Measurements from ENCODE around the gene CHI3L2. TPM values are rescaled to one million over a fixed set of nuclear protein-coding genes. Genes with fewer than 3 reads are reported as not detected.

Gene CHI3L2
- total RNA-seq, 1 donor from 2014 or later, result not detected

- H3K4me3 Mint-ChIP-seq (ENCODE audit: unreplicated experiment), result no peak overlapping the region
- no peaks in the 10 kb centered on the region for H3K36me3 Mint-ChIP-seq (ENCODE audit: unreplicated experiment)
- peaks cover 8% of the 10 kb centered on the region for H3K27me3 Mint-ChIP-seq (ENCODE audit: unreplicated experiment)
- TF ChIP-seq, protein P1, sequence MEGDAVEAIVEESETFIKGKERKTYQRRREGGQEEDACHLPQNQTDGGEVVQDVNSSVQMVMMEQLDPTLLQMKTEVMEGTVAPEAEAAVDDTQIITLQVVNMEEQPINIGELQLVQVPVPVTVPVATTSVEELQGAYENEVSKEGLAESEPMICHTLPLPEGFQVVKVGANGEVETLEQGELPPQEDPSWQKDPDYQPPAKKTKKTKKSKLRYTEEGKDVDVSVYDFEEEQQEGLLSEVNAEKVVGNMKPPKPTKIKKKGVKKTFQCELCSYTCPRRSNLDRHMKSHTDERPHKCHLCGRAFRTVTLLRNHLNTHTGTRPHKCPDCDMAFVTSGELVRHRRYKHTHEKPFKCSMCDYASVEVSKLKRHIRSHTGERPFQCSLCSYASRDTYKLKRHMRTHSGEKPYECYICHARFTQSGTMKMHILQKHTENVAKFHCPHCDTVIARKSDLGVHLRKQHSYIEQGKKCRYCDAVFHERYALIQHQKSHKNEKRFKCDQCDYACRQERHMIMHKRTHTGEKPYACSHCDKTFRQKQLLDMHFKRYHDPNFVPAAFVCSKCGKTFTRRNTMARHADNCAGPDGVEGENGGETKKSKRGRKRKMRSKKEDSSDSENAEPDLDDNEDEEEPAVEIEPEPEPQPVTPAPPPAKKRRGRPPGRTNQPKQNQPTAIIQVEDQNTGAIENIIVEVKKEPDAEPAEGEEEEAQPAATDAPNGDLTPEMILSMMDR (IDR thresholded peaks at IDR 0.05), result no peak
- no peak overlapping the region for H3K27ac Mint-ChIP-seq (ENCODE audit: unreplicated experiment)
- no peaks in the 10 kb centered on the region for H3K9me3 Mint-ChIP-seq (ENCODE audit: unreplicated experiment)
- peaks cover 46% of the 10 kb centered on the region for H3K4me1 Mint-ChIP-seq (ENCODE audit: unreplicated experiment)
- no peak for DNase-seq (ENCODE audit: extremely low spot score, unreplicated experiment)
Observed at GRCh38 chr1:111225717-111226400, 1.7 kb upstream of the CHI3L2 start.

DNA sequence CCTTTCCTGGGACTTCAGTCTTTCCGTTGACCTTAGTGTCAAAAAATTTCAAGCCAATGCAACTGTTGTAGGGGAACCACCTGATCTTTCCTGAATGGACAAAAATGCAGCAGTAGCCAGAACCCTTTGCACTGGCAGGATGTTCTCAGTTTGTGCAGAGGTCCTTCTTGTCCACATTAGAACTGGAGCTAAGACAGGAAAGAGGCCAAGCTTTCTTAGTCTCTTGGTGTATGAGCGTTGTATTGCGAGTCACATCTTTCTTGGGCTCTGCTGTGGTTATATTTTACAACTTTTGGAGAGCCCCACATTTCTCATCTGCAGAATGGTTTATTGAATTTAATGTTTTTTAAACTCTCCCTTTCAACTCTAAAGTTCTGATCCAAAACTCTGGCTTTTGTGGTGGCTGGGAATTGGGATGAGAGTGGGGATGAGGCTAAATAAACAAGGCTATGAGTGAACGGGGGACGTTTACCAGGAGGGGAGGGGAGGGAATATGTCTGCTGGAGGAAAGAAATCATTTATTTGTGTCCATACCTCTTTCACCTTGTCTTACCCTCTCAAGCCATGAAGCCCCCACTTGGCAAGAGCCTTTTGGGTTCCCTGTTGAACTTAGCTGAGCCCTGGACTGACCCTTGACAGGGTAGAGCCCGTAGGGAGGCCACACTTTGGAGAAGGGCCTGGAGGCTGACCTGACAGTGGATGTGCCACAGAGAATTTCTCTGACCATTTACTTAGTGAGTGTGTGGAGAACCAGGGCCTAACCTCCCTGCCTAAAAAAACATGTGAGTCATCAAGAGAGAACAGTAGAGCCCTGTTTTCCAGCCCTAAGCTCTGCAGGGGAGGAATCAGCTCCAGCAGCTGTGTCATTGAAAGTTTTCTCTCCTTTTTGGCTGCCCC lies 586 bp downstream of the CHI3L2 start:
- Mint-ChIP-seq H3K36me3 (ENCODE audit: unreplicated experiment) (no peaks in the 10 kb centered on the region), H3K27ac (ENCODE audit: unreplicated experiment) (peak overlapping the region; percentile 82), H3K9me3 (ENCODE audit: unreplicated experiment) (no peaks in the 10 kb centered on the region), H3K27me3 (ENCODE audit: unreplicated experiment) (peaks cover 10% of the 10 kb centered on the region), H3K4me1 (ENCODE audit: unreplicated experiment) (peaks cover 38% of the 10 kb centered on the region), H3K4me3 (ENCODE audit: unreplicated experiment) (peak overlapping the region; percentile 24)
- TF ChIP-seq, protein P1 (IDR thresholded peaks at IDR 0.05), result no peak
- no peak for DNase-seq (ENCODE audit: extremely low spot score, unreplicated experiment)

DNA sequence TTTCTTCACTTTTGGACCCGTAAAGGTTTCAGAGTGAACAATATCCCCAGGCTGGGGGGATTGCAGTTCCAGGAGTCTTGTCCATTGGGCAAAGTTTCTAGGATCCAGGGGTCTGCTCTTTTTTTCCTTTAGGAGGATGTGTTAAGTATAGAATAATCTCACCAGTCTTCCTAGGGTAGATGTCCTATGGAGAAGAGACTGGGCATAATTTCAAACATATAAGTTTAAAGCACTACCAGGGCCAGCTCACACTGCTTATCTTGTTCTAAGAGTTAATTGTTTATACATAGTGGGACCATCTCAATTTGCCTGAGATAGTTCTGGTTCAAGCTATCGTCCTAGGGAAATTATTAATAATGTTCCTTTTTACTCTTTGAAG lies 1.2 kb downstream of the CHI3L2 start:
- Mint-ChIP-seq H3K4me3 (ENCODE audit: unreplicated experiment) (no peak overlapping the region), H3K36me3 (ENCODE audit: unreplicated experiment) (no peaks in the 10 kb centered on the region), H3K27me3 (ENCODE audit: unreplicated experiment) (peaks cover 10% of the 10 kb centered on the region), H3K4me1 (ENCODE audit: unreplicated experiment) (peaks cover 38% of the 10 kb centered on the region), H3K9me3 (ENCODE audit: unreplicated experiment) (no peaks in the 10 kb centered on the region), H3K27ac (ENCODE audit: unreplicated experiment) (peak overlapping the region; percentile 82)
- DNase-seq (ENCODE audit: extremely low spot score, unreplicated experiment), result no peak
- TF ChIP-seq, protein P1 (IDR thresholded peaks at IDR 0.05), result no peak

GRCh38 chr1:111232134-111232533 lies 4.6 kb downstream of the CHI3L2 start:
- H3K9me3 Mint-ChIP-seq (ENCODE audit: unreplicated experiment), result no peaks in the 10 kb centered on the region
- H3K27me3 Mint-ChIP-seq (ENCODE audit: unreplicated experiment), result peaks cover 28% of the 10 kb centered on the region
- H3K36me3 Mint-ChIP-seq (ENCODE audit: unreplicated experiment), result no peaks in the 10 kb centered on the region
- DNase-seq (ENCODE audit: extremely low spot score, unreplicated experiment), result no peak
- H3K4me1 Mint-ChIP-seq (ENCODE audit: unreplicated experiment), result peaks cover 26% of the 10 kb centered on the region
- no peak overlapping the region for H3K27ac Mint-ChIP-seq (ENCODE audit: unreplicated experiment)
- H3K4me3 Mint-ChIP-seq (ENCODE audit: unreplicated experiment), result no peak overlapping the region
- TF ChIP-seq, protein P1 (IDR thresholded peaks at IDR 0.05), result no peak

- Mint-ChIP-seq H3K4me1 (ENCODE audit: unreplicated experiment) (peaks cover 5% of the 10 kb centered on the region), H3K9me3 (ENCODE audit: unreplicated experiment) (no peaks in the 10 kb centered on the region), H3K4me3 (ENCODE audit: unreplicated experiment) (no peak overlapping the region), H3K27me3 (ENCODE audit: unreplicated experiment) (peaks cover 36% of the 10 kb centered on the region), H3K36me3 (ENCODE audit: unreplicated experiment) (no peaks in the 10 kb centered on the region), H3K27ac (ENCODE audit: unreplicated experiment) (no peak overlapping the region)
- TF ChIP-seq, protein P1 (IDR thresholded peaks at IDR 0.05), result no peak
- no peak for DNase-seq (ENCODE audit: extremely low spot score, unreplicated experiment)
Observed at GRCh38 chr1:111234258-111234657, 6.7 kb downstream of the CHI3L2 start.
